ENCODE measurements around the gene CACNA1F.

- TF ChIP-seq ZFP3 (CRISPR knock-in tag; IDR thresholded peaks at IDR 0.05): no peak
- TF ChIP-seq ZNF70 (CRISPR knock-in tag; IDR thresholded peaks at IDR 0.05): no peak
- TF ChIP-seq RARB (CRISPR knock-in tag; IDR thresholded peaks at IDR 0.05): no peak
- no peak for TF ChIP-seq ESRRG (CRISPR knock-in tag; IDR thresholded peaks at IDR 0.05)
These were observed 3.9 kb upstream of the CACNA1F start for GRCh38 chrX:49237060-49237459.

Data from SK-N-SH treated with all-trans-retinoic acid at 6 μM for 48 hours (cell line).